ENCODE results near the gene LECT2.

LECT2 gene

DNA sequence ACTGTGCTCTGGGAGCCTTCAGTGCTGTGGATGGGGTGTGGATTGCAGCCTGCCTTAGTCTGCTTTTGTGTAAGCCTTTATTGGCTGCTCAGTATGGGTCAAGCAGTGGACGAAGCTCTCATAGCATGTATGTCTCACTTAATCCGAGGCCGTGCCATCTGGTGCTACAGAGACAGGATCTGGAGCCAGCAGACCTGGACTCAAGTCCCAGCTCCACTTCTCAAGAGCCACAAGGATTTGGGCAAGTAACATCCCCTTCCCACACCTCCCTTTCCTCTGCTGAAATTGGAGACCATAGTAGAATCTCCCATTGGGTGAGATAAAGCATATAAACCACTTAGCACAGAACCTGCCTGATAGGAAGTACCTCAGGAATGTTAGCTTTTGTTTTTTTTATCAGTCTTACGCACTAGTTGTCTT is 23.4 kb upstream of the LECT2 start:
- FAIRE-seq: peak; percentile 83

DNA sequence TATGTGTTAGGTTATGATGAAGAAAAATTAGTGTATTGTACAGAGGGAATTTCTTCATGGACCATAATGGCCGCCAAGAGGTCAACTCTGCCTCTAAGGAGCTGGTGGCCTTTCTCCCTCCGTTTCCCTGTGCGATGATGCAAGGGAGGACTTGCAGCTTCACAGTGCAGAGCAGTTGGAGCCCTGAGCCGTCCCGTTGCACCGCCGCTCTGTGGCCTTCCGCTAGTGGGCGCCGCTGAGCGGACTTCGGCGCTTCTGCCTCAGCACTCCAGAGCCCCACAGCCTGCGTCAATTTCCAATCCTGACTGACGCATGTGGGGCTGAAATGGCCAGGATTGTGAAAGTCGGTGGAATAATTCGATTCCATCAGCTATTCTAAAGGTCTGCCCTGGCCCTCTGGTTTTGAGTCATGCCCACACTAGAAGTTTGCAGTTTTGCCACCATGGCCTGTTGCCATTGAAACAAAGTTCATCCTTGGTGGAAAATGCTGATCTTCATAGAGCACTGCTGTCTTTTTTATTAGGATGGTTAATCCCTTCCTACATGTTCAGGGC is 22.7 kb upstream of the LECT2 start:
- FAIRE-seq: peak; percentile 75

DNA sequence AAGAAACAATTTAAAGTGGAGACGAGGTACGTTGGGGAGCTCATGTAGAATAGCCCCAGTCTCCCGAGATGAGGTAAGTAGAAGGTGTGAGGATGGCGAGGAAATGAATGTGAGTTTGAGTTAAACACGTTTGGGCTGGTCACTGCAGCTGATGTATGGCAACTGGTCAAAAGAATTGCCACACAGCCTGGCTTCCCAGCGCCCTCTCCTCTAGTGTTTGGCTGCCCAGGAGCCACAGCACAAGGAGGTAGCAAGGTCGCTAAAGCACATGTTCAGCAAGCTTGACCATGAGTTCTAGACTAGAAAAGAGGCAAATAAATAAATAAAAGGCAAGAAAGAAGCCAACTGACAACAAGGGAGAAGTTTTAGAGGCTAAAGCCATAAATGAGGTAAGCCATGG is 21.4 kb upstream of the LECT2 start:
- no peak for FAIRE-seq

DNA sequence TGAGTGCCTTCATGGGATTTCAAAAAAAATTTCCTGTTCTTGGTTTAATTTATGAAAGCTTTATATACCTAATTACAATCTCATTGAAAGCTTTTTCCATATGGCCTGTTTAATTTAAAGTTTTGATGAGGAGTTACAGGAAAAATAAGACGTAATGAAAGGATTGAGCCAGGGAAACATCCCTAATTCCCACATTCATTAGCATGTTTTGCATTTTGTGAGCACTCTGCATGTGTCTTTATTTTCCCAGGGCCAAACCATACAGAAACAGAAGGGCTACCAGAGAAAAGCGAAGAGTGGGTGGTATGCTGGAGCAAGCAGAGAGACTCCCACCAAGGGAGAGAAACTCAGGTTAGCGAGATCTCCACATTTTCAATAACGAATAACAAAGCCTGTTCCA is 20.3 kb upstream of the LECT2 start:
- no peak for FAIRE-seq

DNA sequence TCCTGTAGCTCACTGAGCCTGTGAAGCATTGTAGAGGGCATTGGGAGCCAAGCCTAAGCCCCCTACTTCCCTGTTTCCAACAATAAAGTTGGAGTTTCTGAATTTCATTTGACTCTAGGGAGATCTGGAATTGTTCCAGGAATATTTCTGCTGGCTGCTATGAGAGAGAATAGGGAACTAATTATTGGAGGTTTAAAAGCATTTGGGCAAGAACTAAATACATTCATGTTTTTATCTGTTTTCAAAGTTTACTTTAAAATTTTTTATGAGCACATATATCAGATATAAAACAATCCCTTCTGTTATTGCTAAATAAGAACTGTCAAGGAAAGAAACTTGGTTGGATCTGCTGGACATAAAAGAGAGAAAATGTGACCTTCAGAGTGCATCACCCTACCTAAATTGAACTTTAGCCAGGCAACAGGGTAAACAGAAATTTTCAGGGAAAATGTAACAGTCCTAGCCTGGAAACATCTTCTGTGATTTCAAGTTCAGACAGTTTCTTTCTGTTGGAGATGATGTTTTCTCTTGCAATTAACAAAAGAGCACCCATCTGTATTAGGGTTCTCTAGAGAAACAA is 19.3 kb upstream of the LECT2 start:
- FAIRE-seq: no peak

DNA sequence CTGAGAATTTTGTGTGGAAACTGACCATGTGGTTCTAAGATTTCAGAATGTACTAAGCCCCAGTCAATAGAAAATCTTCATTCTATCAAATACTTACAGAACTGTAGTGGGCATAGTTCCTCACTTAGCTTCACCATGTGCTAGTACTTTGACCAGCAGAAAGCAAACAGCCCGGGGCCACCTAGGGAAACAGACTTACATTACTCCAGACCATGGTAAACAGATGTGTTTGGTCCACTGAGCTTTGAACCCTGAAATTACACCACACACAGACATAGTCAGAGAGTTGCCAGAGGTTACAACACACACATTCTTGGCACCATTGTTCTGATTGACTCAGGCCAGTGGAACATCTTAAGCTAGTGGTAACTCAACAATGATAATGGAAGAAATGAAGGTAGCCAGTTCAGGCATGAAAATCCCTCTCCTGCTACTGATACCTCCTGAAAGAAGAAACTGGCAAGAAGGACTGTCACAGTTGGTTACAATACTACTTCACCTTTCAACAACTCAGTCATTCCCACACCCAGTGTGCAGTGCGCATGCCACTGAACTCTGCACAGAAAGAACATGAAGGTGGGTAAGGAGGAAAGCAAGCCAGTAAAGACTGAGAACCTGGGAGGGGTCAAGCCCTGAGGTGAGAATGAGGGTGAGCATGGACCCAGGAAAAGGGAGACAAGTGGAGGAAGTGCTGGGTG is 18.7 kb upstream of the LECT2 start:
- FAIRE-seq: no peak

DNA sequence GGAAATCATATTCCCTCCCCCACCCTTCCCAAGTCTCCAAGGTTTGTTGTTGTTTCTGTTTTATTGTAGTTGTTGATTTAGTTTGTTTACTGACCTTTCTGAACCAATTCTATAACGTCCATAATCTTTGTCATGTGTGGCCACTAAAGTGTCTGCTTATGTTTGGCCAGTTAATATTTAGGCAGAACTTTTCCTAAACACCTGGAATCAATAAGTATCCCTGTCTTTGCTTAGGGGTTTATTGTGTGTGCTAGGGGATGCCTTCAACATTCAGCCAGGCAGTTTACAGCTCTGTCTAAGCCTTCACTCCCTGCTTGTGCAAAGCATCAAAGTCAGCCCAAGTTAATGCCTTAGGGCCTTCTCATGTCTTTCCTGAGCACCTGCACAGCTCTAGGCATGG is 16.9 kb upstream of the LECT2 start:
- FAIRE-seq: no peak

DNA sequence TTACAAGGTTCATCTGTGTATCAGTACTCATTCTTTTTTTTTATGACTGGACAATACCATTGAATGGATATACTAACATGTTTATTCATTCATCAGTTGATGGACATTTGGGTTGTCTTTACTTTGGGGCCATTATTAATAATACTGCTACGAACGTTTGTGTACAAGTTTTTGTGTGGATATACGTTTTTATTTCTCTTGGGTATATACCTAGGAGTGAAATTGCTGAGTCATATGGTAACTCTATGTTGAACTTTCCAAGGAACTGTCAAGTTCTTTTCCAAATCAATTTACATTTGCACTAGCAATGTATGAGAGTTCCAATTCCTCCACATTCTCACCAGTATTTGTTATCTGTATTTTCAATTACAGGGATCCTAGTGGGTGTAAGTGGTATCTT is 12.0 kb upstream of the LECT2 start:
- no peak for FAIRE-seq

DNA sequence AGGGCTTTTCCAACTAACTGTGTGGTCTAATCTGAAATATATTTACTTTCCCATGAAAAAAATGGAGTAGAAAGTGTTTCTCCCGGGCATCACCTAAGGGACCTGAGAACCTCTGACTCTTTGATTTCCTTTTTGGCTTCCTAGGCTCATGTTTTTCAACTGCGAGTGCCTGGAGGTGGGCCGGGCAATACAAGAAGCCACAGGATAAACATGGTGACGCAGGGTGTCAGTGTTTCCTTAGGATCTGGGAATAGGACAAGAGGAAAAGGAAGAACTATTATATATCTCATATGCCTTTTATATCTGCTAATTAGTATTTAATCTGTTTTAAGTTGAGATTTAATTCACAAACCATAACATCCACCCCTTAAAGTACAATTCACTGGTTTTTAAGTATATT is 11.4 kb upstream of the LECT2 start:
- no peak for FAIRE-seq

DNA sequence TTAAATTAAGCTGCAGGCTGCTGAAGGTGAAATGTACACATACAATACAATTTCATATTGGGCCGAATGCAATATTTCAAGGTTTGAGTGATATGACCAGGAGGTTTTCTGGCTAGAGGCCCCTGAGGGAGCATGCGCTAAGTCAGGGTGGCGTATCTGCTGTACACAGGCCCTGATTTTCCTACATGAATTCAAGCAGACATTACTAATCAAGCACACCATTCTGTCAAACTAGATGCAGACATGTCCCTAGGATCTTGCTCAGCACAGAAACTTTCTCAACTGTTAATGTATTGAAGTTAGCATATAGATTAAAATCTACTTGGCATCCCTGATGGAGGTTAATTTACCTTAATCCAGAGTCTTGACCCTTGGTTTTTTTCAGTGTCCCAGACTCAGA is 10.7 kb upstream of the LECT2 start:
- no peak for FAIRE-seq

DNA sequence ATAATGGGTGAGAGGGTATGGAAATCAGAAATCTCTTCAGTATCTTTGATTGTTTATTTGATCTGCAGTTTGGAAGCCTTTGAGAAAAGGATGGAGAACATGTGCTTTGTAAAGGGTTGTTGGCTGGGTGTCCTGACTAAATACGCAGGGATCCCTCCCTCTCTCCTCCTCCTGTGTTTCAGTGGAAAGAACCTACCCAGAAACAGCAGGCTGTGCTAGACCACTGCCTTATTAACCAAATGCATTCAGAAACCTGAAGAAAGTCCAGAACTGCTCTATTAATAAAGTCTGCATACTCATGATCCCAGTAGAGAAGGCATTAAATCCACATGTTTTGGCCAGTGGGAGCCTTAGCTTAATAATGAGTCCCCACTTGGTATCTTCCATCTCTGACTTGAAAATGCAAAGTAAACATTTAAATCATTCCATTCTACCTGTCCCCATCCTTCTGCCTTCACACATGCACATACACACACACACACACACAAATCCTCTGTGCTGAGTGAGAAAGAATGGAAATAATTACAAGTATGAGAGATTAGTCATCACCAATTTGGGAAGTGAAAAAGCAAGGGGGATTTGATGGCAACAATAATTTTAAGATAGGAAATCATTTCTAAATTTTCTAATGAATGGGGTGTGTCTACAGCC is 10.0 kb upstream of the LECT2 start:
- peak; percentile 56 for FAIRE-seq

DNA sequence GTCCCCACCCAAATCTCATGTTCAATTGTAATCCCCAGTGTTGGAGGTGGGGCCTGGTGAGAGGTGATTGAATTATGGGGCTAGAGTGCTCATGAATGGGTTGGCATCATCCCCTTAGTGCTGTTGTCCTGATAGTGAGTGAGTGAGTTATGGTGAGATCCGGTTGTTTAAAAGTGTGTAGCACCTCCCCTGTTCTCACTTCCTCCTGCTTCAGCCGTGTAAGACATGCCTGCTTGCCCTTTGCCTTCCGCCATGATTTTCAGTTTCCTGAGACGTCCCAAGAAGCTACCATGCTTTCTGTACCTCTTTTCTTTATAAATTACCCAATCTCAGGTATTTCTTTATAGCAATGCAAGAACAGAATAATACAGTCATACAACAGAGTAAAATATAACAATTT is 742 bp upstream of the LECT2 start:
- no peak for FAIRE-seq

DNA sequence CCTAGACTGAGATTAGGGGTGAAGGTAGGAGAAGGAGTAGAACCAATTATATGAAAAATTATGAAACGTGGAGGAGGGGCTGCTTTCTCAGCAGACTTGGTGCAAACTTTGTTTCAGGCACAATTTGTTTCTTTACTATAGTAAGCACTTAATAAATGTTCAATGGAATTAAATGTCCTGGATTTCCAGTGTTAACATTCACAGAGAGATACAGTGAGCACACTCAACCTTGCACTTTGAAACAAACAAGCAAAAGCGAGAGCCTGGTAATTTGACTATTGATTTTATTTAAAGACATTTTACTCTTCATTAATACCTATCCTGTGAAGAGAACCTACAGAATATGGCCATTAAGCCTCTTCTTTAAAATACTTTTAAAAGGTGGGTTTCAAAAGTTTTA is 933 bp downstream of the LECT2 start:
- FAIRE-seq: no peak

DNA sequence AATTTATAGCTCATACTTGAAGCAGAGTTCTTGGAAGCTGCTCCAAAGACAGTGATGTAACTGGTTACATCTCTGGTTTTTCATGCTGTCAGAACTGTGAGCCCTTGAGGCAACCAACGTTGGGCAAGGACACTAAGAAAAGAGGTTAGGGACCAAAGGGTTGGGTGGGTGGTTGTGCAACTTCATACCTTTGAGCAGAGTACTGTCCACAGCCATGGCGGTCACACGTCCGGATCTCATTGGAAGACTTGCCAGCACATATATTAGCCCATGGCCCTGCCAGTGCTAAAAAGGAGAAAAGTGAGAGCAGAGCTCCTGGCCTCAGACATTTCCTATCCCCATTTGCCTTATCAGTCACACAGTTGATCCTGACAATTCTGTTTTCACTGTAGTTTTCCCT is 2.1 kb downstream of the LECT2 start:
- no peak for FAIRE-seq

DNA sequence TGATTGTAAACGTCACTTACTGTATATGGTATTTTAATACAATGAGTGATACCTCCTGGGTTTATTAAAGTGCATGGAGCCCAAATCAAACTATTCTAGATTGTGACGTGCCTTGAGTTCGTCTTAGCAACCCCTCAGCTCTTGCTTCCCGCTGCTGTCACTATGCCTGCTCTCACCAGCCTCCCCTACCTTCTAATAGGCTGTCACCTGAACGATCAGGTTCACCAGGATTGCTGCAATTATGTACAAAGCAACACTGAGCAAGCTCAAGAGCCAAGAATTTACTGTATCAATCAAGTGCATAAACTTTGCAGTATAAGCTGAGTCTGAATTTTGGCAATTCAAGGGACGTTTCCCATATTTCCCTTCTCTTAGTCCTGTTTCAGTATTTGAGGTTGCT is 3.0 kb downstream of the LECT2 start:
- FAIRE-seq: no peak

DNA sequence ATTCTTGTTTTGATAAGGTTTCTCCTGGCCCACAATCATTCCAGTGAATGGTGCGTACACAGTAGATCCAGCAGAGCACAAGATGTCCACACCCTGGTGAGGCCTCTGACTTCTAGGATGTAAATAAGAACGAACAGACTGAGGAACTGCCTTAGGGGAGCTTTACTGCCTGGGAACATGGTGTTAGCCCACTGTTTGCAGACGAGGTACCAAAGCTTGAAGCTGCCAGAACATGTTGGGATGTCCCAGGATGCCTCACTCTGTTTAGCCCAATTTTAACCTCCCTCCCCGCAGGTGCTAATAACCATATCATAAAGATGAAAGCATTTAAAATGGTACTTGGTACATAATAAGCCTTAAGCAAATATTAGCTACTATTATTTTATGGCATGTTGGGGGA is 3.5 kb downstream of the LECT2 start:
- no peak for FAIRE-seq

DNA sequence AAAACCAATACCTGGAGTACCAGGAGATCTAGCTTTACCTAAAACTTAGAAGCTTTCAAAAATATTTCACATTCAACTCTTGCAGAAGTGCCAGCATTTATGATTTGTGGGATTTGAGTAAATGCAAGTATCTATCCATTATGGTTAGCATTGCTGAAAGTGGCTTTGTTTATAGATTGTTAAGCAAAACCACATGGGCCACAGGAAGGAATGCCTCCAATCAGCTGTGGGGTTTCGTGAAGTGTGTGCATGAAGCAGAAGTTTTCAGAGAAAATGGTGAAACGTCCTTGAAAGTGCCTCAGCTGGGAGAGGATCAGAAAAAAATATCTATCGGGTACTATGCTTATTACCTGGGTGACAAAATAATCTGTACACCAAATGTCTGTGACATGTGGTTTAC is 4.2 kb downstream of the LECT2 start:
- no peak for FAIRE-seq

DNA sequence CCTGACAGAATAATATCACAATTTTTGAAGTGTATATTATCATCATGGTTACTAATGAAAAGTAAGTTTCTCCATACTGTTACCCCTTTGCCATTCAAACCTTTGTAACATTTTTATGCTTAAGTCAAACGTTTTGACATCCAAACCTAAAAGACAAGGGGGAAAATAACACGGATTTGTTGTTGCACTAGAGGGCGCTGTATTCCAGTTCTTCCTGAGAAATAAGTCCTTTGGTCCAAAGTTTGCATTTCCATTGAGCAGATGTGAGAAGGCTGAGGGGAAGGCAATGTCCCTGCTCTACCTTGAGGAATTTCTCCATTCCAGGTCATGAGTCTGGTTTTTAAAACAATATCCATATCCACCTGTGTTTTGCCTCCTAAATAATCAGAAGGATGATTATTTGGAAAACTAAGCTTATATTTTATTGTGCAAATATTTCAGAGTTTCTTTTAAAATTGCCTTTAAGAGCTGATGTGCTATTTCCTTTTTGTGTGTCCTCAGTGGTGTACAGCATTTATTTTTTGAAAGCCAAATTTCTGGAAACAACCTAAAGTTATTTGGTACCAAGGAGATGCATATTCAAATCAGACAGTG is 9.7 kb downstream of the LECT2 start:
- FAIRE-seq: peak; percentile 92

DNA sequence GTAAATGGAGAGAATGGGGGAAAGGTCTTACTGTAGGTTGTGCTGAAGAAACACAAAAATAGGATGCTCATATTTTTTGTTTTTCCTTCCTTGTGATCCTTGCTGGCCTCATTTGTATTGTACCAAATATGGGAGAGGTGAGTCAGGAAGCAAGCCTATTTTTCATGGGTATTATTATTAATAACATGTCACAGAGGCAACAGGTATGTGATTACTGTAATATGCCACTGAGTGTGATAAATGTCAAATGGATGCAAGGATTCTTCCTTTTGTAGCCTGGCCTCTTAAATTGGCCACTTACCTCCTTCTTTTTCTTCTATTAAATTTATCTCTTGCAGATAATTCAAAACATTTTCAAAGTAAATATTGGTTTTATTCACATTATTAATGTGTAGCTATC is 10.2 kb downstream of the LECT2 start:
- no peak for FAIRE-seq

DNA sequence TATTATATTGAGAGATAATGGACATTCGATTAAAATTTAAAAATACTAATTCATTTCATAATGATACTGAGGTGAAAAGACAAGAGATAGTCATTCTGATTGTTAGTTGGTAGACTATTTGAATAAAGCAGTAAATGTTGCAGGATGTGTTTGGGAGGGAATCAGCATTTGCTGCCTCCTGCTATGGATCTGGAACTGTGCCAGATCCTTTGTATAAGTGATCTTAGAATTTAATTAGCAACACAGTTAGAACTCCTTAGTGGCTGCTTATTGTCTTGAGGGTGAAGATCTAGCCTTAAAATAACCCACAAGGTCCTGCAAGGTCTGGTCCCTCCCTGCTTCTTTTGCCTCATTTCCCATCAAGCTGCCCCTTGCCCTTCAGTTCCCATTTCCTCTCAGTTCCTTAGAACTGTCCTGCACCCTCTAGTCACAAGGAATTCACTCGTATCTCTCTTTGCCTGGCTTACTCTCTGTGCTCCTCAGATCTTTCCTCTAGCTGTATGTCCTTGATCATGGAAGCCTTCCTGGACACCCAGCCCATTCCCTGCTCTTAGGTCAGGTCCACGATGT is 12.5 kb downstream of the LECT2 start:
- no peak for FAIRE-seq

DNA sequence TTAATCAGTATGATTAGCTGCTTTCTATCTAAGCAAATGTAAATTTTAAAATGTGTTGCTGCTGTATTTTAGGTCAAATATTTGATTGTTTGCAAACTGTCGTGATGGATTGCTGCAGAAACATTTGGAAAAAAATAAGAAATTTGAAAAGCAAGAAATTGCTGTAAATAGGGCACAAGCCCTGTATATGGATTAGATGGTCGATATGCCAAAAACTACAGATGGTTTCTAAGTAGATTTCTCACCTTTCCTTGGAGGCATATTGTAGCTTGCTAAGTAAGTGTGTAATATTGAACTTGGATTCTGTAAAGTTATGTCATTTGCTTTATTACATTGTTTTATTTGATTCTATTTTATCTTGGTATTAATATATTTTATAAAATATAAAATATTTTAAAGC is 13.1 kb downstream of the LECT2 start:
- no peak for FAIRE-seq

DNA sequence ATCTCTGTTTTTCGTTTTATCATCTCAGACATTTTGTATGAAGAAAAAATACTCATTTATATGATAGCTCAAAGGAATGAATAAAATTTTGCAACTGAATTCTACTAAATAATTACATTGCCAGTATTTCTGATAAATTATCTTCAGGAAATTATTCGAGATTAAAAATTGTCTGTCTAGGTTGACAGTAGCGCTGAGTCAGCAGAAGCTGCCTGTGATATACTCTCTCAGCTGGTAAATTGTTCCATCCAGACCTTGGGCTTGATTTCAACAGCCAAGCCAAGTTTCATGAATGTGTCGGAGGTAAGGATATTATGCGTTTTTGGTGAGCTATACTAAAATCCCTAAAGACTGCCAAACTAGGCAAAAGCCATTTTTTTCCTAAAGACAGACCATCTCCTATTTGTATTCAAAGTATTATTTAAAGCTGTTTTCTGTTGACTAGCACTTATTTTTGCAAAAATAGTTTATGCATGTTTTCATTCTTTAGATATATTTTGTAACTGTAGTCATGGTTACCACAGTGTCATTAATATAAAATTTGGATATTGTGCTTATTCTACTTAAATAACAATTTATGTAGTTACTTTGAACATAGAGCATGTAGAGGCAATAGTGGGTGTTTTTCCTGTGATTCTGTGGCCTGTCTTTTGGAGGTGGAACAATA is 17.4 kb downstream of the LECT2 start:
- no peak for FAIRE-seq

DNA sequence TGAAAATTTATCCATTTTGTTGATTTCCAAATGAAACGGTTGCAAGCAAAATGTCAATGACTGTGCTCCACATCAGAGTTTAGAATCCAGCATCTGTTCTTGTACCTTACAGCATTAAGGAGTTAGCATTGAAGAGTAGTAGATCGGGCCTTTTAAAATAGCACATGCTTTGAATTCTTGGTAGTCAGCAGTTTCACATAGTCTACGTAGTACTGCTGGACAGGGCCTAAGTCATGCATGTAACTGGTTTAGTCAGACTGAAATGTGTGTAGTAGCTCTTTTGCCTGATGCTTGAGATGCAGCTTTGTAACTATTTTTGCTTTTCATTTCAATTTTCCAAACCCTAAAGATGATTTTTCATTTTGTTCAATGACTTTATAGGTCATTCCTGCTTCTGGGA is 19.8 kb downstream of the LECT2 start:
- FAIRE-seq: no peak
